GM12878 (cell line): ENCODE measurements around the gene ADD1.

Experiments
- ASH2L ChIP-seq: fragments of 300-600, 200-600 bp; sonication (generic); IDR thresholded peaks from 2 replicates; pipeline ENCODE4 v1.6.1; 2017; ENCODE audit warnings: low read depth, mild to moderate bottlenecking, borderline replicate concordance
- CBFB ChIP-seq: IDR thresholded peaks from 2 replicates; pipeline ENCODE4 v1.6.1; 2016; ENCODE audit warnings: antibody characterized with exemption, low read depth
- EGR1 ChIP-seq, 2 experiments: IDR thresholded peaks; 1 replicate in 1 of 2; 2 replicates in 1 of 2; pipeline ENCODE4 v1.6.1; 2011 to 2012; ENCODE audit warnings: low read depth in 2 of 2, low read length in 2 of 2, borderline replicate concordance in 1 of 2, mild to moderate bottlenecking in 1 of 2, moderate library complexity in 1 of 2
- EZH2 ChIP-seq: IDR thresholded peaks from 2 replicates; pipeline ENCODE4 v1.6.1; 2012; ENCODE audit warnings: low read depth, mild to moderate bottlenecking, control low read depth, inconsistent platforms, low read length, borderline replicate concordance; ENCODE audit not compliant: control insufficient read depth
- JUND ChIP-seq: IDR thresholded peaks from 2 replicates; pipeline ENCODE4 v1.6.1; 2012; ENCODE audit warnings: low read depth, mild to moderate bottlenecking, low read length, improper control_type of control experiment, moderate library complexity
- POLR2A ChIP-seq: IDR thresholded peaks from 2 replicates; pipeline ENCODE4 v1.6.1; 2011; ENCODE audit warnings: low read depth, mild to moderate bottlenecking, low read length
- RAD21 ChIP-seq: IDR thresholded peaks from 2 replicates; pipeline ENCODE4 v1.6.1; 2011; ENCODE audit warnings: mild to moderate bottlenecking, low read depth, low read length, moderate library complexity; ENCODE audit not compliant: insufficient read depth
- RCOR1 ChIP-seq: conservative IDR thresholded peaks from 2 replicates; pipeline ENCODE4 v1.6.1; 2012; ENCODE audit warnings: low read depth, low read length, improper control_type of control experiment
- TF ChIP-seq, protein P1 (sequence below): IDR thresholded peaks from 2 replicates; pipeline ENCODE4 v1.6.1; 2012; ENCODE audit warnings: low read depth, low read length, improper control_type of control experiment
- TF ChIP-seq, protein P2 (sequence below): IDR thresholded peaks from 2 replicates; pipeline ENCODE4 v1.6.1; 2011; ENCODE audit warnings: low read depth, low read length, improper control_type of control experiment, borderline replicate concordance
- TF ChIP-seq, protein P3 (sequence below), 3 experiments: IDR thresholded peaks in 2 of 3; conservative IDR thresholded peaks in 1 of 3; 2 replicates each; pipeline ENCODE4 v1.5.1; 2011; ENCODE audit warnings: low read depth in 3 of 3, low read length in 3 of 3, mild to moderate bottlenecking in 3 of 3, control low read depth in 2 of 3, moderate library complexity in 2 of 3, inconsistent platforms in 1 of 3, mixed read lengths in 1 of 3; ENCODE audit not compliant: control insufficient read depth in 2 of 3, insufficient read depth in 1 of 3; ENCODE audit errors: extremely low read depth in 1 of 3

DNA sequence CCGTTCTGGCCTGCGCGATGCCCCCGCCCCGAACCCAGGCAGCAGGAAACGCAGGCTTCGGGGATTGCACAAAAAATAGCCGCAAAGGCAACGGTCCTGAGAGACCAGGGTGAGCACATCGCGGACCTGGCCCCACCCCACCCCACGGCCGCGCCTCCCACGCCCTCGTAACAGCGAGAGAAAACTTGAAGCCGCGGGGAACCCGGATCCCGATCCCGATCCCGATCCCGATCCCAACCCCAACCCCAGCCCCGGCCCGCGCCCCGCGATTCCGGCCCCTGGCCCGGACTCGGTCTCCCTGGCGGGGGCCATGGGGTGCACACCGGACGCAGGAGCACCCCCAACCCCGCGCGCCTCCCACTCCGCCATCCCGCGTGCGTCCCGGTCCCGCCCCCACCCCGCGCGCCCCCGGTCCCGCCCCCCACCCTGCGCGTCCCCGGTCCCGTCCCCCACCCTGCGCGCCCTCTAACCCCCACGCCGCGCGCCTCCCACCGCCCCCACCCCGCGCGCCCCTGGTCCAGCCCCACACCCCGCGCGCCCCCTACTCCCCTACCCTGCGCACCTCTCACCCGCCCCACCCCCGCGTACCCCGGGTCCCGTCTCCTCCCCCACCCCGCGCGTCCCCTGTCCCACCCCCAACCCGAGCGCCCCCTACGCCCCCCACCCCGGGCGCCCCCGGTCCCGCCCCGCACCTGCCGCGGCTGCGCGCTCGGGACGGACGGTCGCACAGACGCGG, 90.6 kb downstream of the ADD1 start:
- TF ChIP-seq EZH2 (no peak), CBFB (no peak), JUND (no peak), RAD21 (no peak), POLR2A (no peak), EGR1 (IDR thresholded peaks at IDR 0.05; ENCODE audit: borderline replicate concordance in 1 of 2, low read depth in 2 of 2, low read length in 2 of 2) (no peak), RCOR1 (no peak), ASH2L (no peak)
- TF ChIP-seq, protein P1, sequence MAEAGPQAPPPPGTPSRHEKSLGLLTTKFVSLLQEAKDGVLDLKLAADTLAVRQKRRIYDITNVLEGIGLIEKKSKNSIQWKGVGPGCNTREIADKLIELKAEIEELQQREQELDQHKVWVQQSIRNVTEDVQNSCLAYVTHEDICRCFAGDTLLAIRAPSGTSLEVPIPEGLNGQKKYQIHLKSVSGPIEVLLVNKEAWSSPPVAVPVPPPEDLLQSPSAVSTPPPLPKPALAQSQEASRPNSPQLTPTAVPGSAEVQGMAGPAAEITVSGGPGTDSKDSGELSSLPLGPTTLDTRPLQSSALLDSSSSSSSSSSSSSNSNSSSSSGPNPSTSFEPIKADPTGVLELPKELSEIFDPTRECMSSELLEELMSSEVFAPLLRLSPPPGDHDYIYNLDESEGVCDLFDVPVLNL, result no peak
- TF ChIP-seq, protein P2, sequence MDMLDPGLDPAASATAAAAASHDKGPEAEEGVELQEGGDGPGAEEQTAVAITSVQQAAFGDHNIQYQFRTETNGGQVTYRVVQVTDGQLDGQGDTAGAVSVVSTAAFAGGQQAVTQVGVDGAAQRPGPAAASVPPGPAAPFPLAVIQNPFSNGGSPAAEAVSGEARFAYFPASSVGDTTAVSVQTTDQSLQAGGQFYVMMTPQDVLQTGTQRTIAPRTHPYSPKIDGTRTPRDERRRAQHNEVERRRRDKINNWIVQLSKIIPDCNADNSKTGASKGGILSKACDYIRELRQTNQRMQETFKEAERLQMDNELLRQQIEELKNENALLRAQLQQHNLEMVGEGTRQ, result no peak
- TF ChIP-seq, protein P3, sequence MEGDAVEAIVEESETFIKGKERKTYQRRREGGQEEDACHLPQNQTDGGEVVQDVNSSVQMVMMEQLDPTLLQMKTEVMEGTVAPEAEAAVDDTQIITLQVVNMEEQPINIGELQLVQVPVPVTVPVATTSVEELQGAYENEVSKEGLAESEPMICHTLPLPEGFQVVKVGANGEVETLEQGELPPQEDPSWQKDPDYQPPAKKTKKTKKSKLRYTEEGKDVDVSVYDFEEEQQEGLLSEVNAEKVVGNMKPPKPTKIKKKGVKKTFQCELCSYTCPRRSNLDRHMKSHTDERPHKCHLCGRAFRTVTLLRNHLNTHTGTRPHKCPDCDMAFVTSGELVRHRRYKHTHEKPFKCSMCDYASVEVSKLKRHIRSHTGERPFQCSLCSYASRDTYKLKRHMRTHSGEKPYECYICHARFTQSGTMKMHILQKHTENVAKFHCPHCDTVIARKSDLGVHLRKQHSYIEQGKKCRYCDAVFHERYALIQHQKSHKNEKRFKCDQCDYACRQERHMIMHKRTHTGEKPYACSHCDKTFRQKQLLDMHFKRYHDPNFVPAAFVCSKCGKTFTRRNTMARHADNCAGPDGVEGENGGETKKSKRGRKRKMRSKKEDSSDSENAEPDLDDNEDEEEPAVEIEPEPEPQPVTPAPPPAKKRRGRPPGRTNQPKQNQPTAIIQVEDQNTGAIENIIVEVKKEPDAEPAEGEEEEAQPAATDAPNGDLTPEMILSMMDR (IDR thresholded peaks at IDR 0.05 in 2 of 3, conservative IDR thresholded peaks at IDR 0.05 in 1 of 3; ENCODE audit: control insufficient read depth in 2 of 3, extremely low read depth in 1 of 3, insufficient read depth in 1 of 3, low read depth in 3 of 3, low read length in 3 of 3), result no peak
